HFFc6 (cell line): ENCODE measurements around the gene NDUFA5. TPM values are rescaled to one million over a fixed set of nuclear protein-coding genes. Genes with fewer than 3 reads are reported as not detected.

ENCODE experiments used
- DNase-seq: peaks from one replicate; pipeline ENCODE4 v3.0.0-alpha.2; 2018
- H3K27ac Mint-ChIP-seq: 2 replicates; pipeline ENCODE4 v1.8.0; 2020; ENCODE audit warnings: mild to moderate bottlenecking, mixed read lengths
- H3K27me3 Mint-ChIP-seq: 2 replicates; pipeline ENCODE4 v1.8.0; 2021; ENCODE audit warnings: mild to moderate bottlenecking, moderate library complexity, mixed read lengths; ENCODE audit not compliant: insufficient read depth
- H3K36me3 Mint-ChIP-seq: 2 replicates; pipeline ENCODE4 v1.8.0; 2021; ENCODE audit warnings: low read depth, mixed read lengths
- H3K4me1 Mint-ChIP-seq: 2 replicates; pipeline ENCODE4 v1.8.0; 2020; ENCODE audit warnings: low read depth, mixed read lengths
- H3K4me3 Mint-ChIP-seq: 2 replicates; pipeline ENCODE4 v1.8.0; 2020; ENCODE audit warnings: mild to moderate bottlenecking, moderate library complexity, mixed read lengths
- H3K9me3 Mint-ChIP-seq: 2 replicates; pipeline ENCODE4 v1.8.0; 2020; ENCODE audit warnings: mild to moderate bottlenecking, mixed read lengths
- CTCF ChIP-seq: fragments of 200-600 bp; sonication (generic); IDR thresholded peaks from 2 replicates; pipeline ENCODE4 v1.5.0; 2021; ENCODE audit warnings: antibody characterized with exemption, mild to moderate bottlenecking
- total RNA-seq, 6 experiments: library from RNA; stranded (reverse); fragmentation: NEBNext Ultra II Directional; extraction: Animal tissue kit (Norgen Biotek cat#: 25700); gene quantifications; 2 replicates in 1 of 6; 3 replicates in 5 of 6; pipeline ENCODE4 v1.2.3, GENCODE V29; 2021

Gene NDUFA5
- total RNA-seq, 6 experiments from 2014 or later, result 46.1 to 52.7 (median 49.7) TPM

GRCh38 chr7:123539871-123540270 lies 17.7 kb downstream of the NDUFA5 start:
- no peak overlapping the region for H3K4me3 Mint-ChIP-seq
- peaks cover 6% of the 10 kb centered on the region; the same call in 1 of the 2 replicates for H3K36me3 Mint-ChIP-seq

GRCh38 chr7:123538897-123539296 lies 18.7 kb downstream of the NDUFA5 start:
- peaks cover 36% of the 10 kb centered on the region for H3K4me1 Mint-ChIP-seq
- no peaks in the 10 kb centered on the region for H3K9me3 Mint-ChIP-seq
- no peak for DNase-seq
- H3K27ac Mint-ChIP-seq, result peak overlapping the region; percentile 70
- no peaks in the 10 kb centered on the region for H3K27me3 Mint-ChIP-seq
- no peak overlapping the region for H3K4me3 Mint-ChIP-seq
- peaks cover 6% of the 10 kb centered on the region; the same call in 1 of the 2 replicates for H3K36me3 Mint-ChIP-seq
- TF ChIP-seq CTCF, result no peak

More at GRCh38 chr7:123539871-123540270, 17.7 kb downstream of the NDUFA5 start:
- Mint-ChIP-seq H3K27ac (no peak overlapping the region), H3K4me1 (peaks cover 33% of the 10 kb centered on the region), H3K27me3 (no peaks in the 10 kb centered on the region), H3K9me3 (no peaks in the 10 kb centered on the region)
- no peak for DNase-seq
- TF ChIP-seq CTCF, result no peak

- H3K4me1 Mint-ChIP-seq, result peaks cover 41% of the 10 kb centered on the region
- no peak for TF ChIP-seq CTCF
- peaks cover 6% of the 10 kb centered on the region; the same call in 1 of the 2 replicates for H3K36me3 Mint-ChIP-seq
- peak; percentile 82 for DNase-seq
- H3K27ac Mint-ChIP-seq, result peak overlapping the region; percentile 70
- H3K27me3 Mint-ChIP-seq, result peaks cover 3% of the 10 kb centered on the region
- H3K4me3 Mint-ChIP-seq, result peak overlapping the region; percentile 48
- no peaks in the 10 kb centered on the region for H3K9me3 Mint-ChIP-seq
Measured at GRCh38 chr7:123538189-123538714, 19.4 kb downstream of the NDUFA5 start.

- Mint-ChIP-seq H3K4me1 (peaks cover 41% of the 10 kb centered on the region), H3K36me3 (peaks cover 6% of the 10 kb centered on the region; the same call in 1 of the 2 replicates), H3K4me3 (no peak overlapping the region), H3K9me3 (no peaks in the 10 kb centered on the region), H3K27me3 (peaks cover 10% of the 10 kb centered on the region), H3K27ac (no peak overlapping the region)
- peak; percentile 40 for DNase-seq
- TF ChIP-seq CTCF, result peak; percentile 85
Measured at GRCh38 chr7:123537026-123537642, 20.5 kb downstream of the NDUFA5 start.

GRCh38 chr7:123535517-123535916 lies 22.1 kb downstream of the NDUFA5 start:
- Mint-ChIP-seq H3K36me3 (no peaks in the 10 kb centered on the region), H3K4me1 (peaks cover 41% of the 10 kb centered on the region), H3K9me3 (no peaks in the 10 kb centered on the region), H3K27me3 (peaks cover 13% of the 10 kb centered on the region), H3K4me3 (no peak overlapping the region; the same call in 1 of the 2 replicates), H3K27ac (no peak overlapping the region)
- no peak for DNase-seq
- no peak for TF ChIP-seq CTCF
